Esophagus squamous epithelium (tissue), 5 donors: ENCODE measurements around the gene POU3F4. TPM values are rescaled to one million over a fixed set of nuclear protein-coding genes. Genes with fewer than 3 reads are reported as not detected.

Experiments used
- DNase-seq: peaks from one replicate; lab custom pipeline; 2025; lab: John Stamatoyannopoulos, UW
- H3K27ac ChIP-seq, 4 donors: fragments of 200-600 bp; sonication (generic); one replicate each; pipeline ENCODE4 v1.5.1; 2016 to 2019; ENCODE audit warnings: mild to moderate bottlenecking in 1 of 4
- H3K27me3 ChIP-seq, 4 donors: fragments of 200-600 bp; sonication (generic); 1 replicate in 3 of 4; 2 replicates in 1 of 4; pipeline versions ENCODE4 v1.5.1 to v1.6.0; 2017 to 2021; ENCODE audit warnings: antibody characterized with exemption in 1 of 4
- H3K36me3 ChIP-seq, 3 donors: fragments of 200-600 bp; sonication (generic); one replicate each; pipeline ENCODE4 v1.5.1; 2016 to 2019
- H3K4me1 ChIP-seq, 3 donors: fragments of 200-600 bp; sonication (generic); one replicate each; pipeline ENCODE4 v1.5.1; 2017 to 2019
- H3K4me3 ChIP-seq, 4 donors: fragments of 200-600 bp; sonication (generic); 1 replicate in 3 of 4; 2 replicates in 1 of 4; pipeline ENCODE4 v1.5.1; 2016 to 2019; ENCODE audit warnings: mild to moderate bottlenecking in 2 of 4, moderate library complexity in 1 of 4
- H3K9me3 ChIP-seq, 3 donors: fragments of 200-600 bp; sonication (generic); one replicate each; pipeline ENCODE4 v1.5.1; 2016 to 2019
- POLR2A ChIP-seq, 4 donors: fragments of 450-650 bp; IDR thresholded peaks; one replicate each; pipeline ENCODE4 v1.6.1; 2017; ENCODE audit warnings: antibody characterized with exemption in 4 of 4, mild to moderate bottlenecking in 4 of 4, moderate library complexity in 3 of 4
- WGBS, 2 donors: methylation state at CpG; one replicate each; pipeline ENCODE4 v1.1.5; 2018; 5-methylcytosine and 5-hydroxymethylcytosine counted together
- intact Hi-C: fragments of 100-400 bp; cut with DNase I; formaldehyde crosslinking; loops from one replicate; pipeline ENCODE4 v1.15.0; 2022
- total RNA-seq, 4 donors: library from RNA; depleted of rRNA; stranded (reverse); fragments of >200 nt; gene quantifications; one replicate each; pipeline ENCODE4 v1.1.0, GENCODE V29; 2016
- TF ChIP-seq, protein P1 (sequence below), 6 experiments: fragments of 450-650 bp in 4 of 6; fragments of 200-600 bp in 2 of 6; sonication (generic) in 2 of 6; IDR thresholded peaks; one replicate each; pipeline ENCODE4 v1.5.1; 2016 to 2019; ENCODE audit warnings: antibody characterized with exemption in 6 of 6, mild to moderate bottlenecking in 4 of 6, moderate library complexity in 4 of 6
- donor health status: DM: yes; HTN: yes; CAD: no.

POU3F4 gene
- total RNA-seq, 4 donors from 2014 or later, result not detected

DNA sequence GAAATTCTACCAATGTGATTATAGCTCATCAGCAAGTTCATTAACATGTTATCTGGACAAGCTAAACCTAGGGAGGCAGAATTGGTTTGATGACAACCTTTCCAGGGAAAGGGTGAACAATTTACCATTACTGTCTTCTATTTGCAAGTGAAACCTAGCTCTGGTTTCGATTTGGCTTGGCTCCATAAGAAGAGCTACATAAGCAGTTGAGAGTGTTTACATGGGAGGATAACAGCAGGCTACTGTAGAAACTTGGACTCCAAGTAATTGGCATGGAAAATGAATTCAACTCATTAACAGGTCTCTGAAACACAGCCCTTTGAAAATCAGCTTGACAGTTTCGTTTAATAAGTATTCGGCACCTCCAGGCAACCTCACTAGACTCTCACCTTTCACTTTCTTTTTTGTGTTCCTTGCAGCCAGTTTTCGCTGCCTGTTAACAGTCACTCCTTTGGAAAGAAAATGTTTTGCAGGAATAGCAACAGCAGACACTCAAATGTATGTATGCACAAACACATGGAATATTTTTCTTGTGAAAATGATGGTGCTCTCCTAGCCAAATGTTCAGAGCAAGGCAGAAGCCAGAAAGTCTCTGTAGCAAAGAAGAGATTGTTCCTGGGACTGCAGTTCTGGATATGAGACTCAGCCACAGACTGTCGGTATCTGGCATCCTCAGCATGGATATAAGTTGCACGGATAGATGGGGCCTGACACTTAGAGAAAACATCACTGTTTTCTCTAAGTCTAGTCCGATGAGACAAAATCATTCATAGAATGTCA is 27.5 kb downstream of the POU3F4 start:
- no peaks in the 10 kb centered on the region for H3K9me3 ChIP-seq
- peak overlapping the region in 3 of 4 donors; percentile 8 to 52 (median 20) for H3K4me3 ChIP-seq
- TF ChIP-seq, protein P1, sequence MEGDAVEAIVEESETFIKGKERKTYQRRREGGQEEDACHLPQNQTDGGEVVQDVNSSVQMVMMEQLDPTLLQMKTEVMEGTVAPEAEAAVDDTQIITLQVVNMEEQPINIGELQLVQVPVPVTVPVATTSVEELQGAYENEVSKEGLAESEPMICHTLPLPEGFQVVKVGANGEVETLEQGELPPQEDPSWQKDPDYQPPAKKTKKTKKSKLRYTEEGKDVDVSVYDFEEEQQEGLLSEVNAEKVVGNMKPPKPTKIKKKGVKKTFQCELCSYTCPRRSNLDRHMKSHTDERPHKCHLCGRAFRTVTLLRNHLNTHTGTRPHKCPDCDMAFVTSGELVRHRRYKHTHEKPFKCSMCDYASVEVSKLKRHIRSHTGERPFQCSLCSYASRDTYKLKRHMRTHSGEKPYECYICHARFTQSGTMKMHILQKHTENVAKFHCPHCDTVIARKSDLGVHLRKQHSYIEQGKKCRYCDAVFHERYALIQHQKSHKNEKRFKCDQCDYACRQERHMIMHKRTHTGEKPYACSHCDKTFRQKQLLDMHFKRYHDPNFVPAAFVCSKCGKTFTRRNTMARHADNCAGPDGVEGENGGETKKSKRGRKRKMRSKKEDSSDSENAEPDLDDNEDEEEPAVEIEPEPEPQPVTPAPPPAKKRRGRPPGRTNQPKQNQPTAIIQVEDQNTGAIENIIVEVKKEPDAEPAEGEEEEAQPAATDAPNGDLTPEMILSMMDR (IDR thresholded peaks at IDR 0.05), result no peak
- TF ChIP-seq POLR2A (IDR thresholded peaks at IDR 0.05), result no peak
- H3K36me3 ChIP-seq, result no peaks in the 10 kb centered on the region
- intact Hi-C loops, result no loop called here
- DNase-seq, result no peak
- no peaks in the 10 kb centered on the region for H3K27me3 ChIP-seq
- no peak overlapping the region for H3K27ac ChIP-seq
- no peaks in the 10 kb centered on the region for H3K4me1 ChIP-seq
- WGBS, 2 donors, result 26 to 50% methylated on average over 6 to 7 of the region's 7 CpGs
